Measurements from ENCODE around the gene TFAP2A.

The TFAP2A gene

GRCh38 chr6:10384610-10385523 is 30.0 kb downstream of the TFAP2A start:
- no peaks in the 10 kb centered on the region for H3K36me3 ChIP-seq
- DNase-seq = no peak
- H3K9me3 ChIP-seq = no peaks in the 10 kb centered on the region; the same call in 1 of the 2 replicates
- H3K4me1 ChIP-seq = no peaks in the 10 kb centered on the region
- H3K4me3 ChIP-seq (ENCODE audit: low read depth, low read length) = no peak overlapping the region
- peaks cover 76% of the 10 kb centered on the region for H3K27me3 ChIP-seq
- no peak for TF ChIP-seq CTCF (IDR thresholded peaks at IDR 0.05; ENCODE audit: low read depth, low read length)

- no peak for TF ChIP-seq CTCF (IDR thresholded peaks at IDR 0.05; ENCODE audit: low read depth, low read length)
- Histone ChIP-seq H3K27me3 (peaks cover 69% of the 10 kb centered on the region), H3K4me3 (ENCODE audit: low read depth, low read length) (no peak overlapping the region)
Measured at GRCh38 chr6:10384091-10384609, 30.7 kb downstream of the TFAP2A start.

DNA sequence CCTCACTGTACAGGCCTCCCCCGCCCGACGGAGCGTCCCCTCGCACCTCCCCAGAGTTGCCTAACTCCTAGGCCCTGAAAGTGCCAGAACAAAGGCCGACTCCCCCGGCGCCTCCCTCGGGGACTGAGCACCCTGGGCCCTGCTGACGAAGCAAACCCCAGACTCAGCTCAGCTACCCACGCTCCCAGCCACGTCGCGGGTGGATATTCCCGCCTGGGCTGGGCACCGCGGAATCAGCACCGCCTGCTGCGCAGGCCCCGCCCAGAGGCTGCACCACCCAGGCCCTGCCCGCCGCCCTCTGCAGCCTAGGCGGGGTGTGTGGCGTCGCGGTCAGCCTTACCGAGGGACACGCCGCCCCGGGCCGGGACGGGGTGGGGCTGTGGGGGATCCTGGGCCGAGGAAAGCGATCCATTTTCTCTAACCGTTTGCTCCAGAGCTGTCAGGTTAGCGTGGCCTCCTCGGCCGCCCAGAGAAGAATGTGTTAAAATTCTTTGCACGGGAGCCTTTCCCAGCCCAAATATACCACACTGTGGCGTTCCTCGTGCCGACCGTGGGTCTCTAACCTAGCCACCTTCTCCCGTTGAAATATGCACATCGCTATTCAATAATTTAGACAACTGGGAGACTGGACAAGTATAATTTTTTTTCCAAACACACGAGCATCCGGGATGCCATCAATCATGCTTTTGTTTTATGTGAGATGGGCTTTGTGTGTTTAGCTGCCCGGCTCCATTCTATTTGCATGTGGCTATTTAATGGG is 31.4 kb downstream of the TFAP2A start:
- Histone ChIP-seq H3K4me1 (no peaks in the 10 kb centered on the region), H3K4me3 (ENCODE audit: low read depth, low read length) (no peak overlapping the region), H3K27me3 (peaks cover 63% of the 10 kb centered on the region), H3K36me3 (no peaks in the 10 kb centered on the region), H3K9me3 (no peaks in the 10 kb centered on the region; the same call in 1 of the 2 replicates)
- TF ChIP-seq CTCF (IDR thresholded peaks at IDR 0.05; ENCODE audit: low read depth, low read length) = no peak
- no peak for DNase-seq

More at GRCh38 chr6:10384091-10384609, 30.7 kb downstream of the TFAP2A start:
- no peaks in the 10 kb centered on the region; the same call in 1 of the 2 replicates for H3K9me3 ChIP-seq
- H3K4me1 ChIP-seq = no peaks in the 10 kb centered on the region
- H3K36me3 ChIP-seq = no peaks in the 10 kb centered on the region
- no peak for DNase-seq

GRCh38 chr6:10382728-10383330 is 32.0 kb downstream of the TFAP2A start:
- peaks cover 61% of the 10 kb centered on the region for H3K27me3 ChIP-seq
- no peak overlapping the region for H3K4me3 ChIP-seq (ENCODE audit: low read depth, low read length)
- no peaks in the 10 kb centered on the region for H3K36me3 ChIP-seq
- no peaks in the 10 kb centered on the region; the same call in 1 of the 2 replicates for H3K9me3 ChIP-seq
- DNase-seq = no peak
- no peak for TF ChIP-seq CTCF (IDR thresholded peaks at IDR 0.05; ENCODE audit: low read depth, low read length)
- no peaks in the 10 kb centered on the region for H3K4me1 ChIP-seq

- H3K9me3 ChIP-seq = no peaks in the 10 kb centered on the region; the same call in 1 of the 2 replicates
- peaks cover 60% of the 10 kb centered on the region for H3K27me3 ChIP-seq
- TF ChIP-seq CTCF (IDR thresholded peaks at IDR 0.05; ENCODE audit: low read depth, low read length) = no peak
- no peak overlapping the region for H3K4me3 ChIP-seq (ENCODE audit: low read depth, low read length)
- no peaks in the 10 kb centered on the region for H3K36me3 ChIP-seq
- no peaks in the 10 kb centered on the region for H3K4me1 ChIP-seq
- no peak for DNase-seq
Measured at GRCh38 chr6:10382322-10382721, 32.6 kb downstream of the TFAP2A start.
